Ishikawa (cell line): ENCODE results near the gene COPS7A.

Experiments
- CEBPB ChIP-seq: IDR thresholded peaks from 2 replicates; pipeline ENCODE4 v1.6.1; 2012
- CREB1 ChIP-seq: IDR thresholded peaks from 2 replicates; pipeline ENCODE4 v1.6.1; 2012; ENCODE audit warnings: low read depth
- EP300 ChIP-seq: IDR thresholded peaks from 2 replicates; pipeline ENCODE4 v1.6.1; 2012; ENCODE audit warnings: borderline replicate concordance
- FOXM1 ChIP-seq: IDR thresholded peaks from 2 replicates; pipeline ENCODE4 v1.6.1; 2012; ENCODE audit warnings: low read depth, borderline replicate concordance
- MAX ChIP-seq: IDR thresholded peaks from 2 replicates; pipeline ENCODE4 v1.6.1; 2012
- RAD21 ChIP-seq: IDR thresholded peaks from 2 replicates; pipeline ENCODE4 v1.6.1; 2012; ENCODE audit warnings: low read depth
- REST ChIP-seq: IDR thresholded peaks from 2 replicates; pipeline ENCODE4 v1.6.1; 2012; ENCODE audit warnings: low read depth, mild to moderate bottlenecking
- TEAD4 ChIP-seq: IDR thresholded peaks from 2 replicates; pipeline ENCODE4 v1.6.1; 2012

GRCh38 chr12:6767353-6768319, 43.8 kb downstream of the COPS7A start:
- TF ChIP-seq RAD21 (no peak), FOXM1 (no peak), REST (no peak), TEAD4 (no peak), CEBPB (no peak), EP300 (no peak), MAX (0 out of 2 replicates have a peak, but pooled peaks have one; percentile 19), CREB1 (no peak)
